ENCODE measurements around the gene PRKAG2. TPM values are rescaled to one million over a fixed set of nuclear protein-coding genes. Genes with fewer than 3 reads are reported as not detected.
"Not testable (repeated sequence)": the region's sequence is repeated elsewhere in the genome, so short reads cannot be mapped to it uniquely, and the experiment has no call there.

Gene PRKAG2
- total and polyA plus RNA-seq, 4 donors: 3.6 to 25.1 (median 16.8) TPM

- no peak for TF ChIP-seq MAX (IDR thresholded peaks at IDR 0.05)
- TF ChIP-seq ATF3 (IDR thresholded peaks at IDR 0.05): no peak
These were observed 31.3 kb downstream of the PRKAG2 start (continued) for GRCh38 chr7:151845412-151846205.

DNA sequence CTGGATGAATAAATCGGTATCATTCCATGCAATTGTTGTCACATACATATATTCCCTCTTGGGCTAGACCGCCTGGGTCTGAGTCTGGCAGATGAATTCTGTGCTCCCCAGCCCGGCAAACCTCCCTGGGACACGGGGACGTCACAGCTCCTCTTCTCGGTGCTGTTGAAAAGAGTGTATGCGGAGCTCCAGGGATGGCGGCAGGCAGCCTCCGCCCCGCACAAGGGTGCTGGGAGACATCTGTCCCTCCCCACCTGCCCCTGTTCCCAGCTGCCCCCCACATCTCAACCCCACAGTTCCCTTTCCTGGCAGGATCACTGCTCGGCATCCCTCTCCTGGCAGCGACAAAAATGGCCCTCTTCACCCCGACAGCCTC, 32.1 kb downstream of the PRKAG2 start:
- 94% methylated on average over 13 of the region's 13 CpGs for WGBS
- DNase-seq (ENCODE audit: low spot score): no peak
- H3K27ac ChIP-seq (ENCODE audit: low read depth in 1 of 2, low read length in 2 of 2): peak overlapping the region; percentile 76 to 82
- peaks cover 0 to 5% (median 3%) of the 10 kb centered on the region in 4 donors for H3K4me1 ChIP-seq (ENCODE audit: control insufficient read depth in 4 of 4, insufficient read depth in 4 of 4, low read length in 3 of 4)
- H3K36me3 ChIP-seq (ENCODE audit: control insufficient read depth in 4 of 4, insufficient read depth in 3 of 4, low read depth in 1 of 4, low read length in 3 of 4): peaks cover 0 to 20% (median 2%) of the 10 kb centered on the region in 4 donors
- H3K27me3 ChIP-seq (ENCODE audit: control insufficient read depth in 4 of 4, insufficient read depth in 4 of 4, low read length in 3 of 4): no peaks in the 10 kb centered on the region
- no peaks in the 10 kb centered on the region for H3K9me3 ChIP-seq (ENCODE audit: control insufficient read depth in 4 of 4, low read length in 3 of 4)
- no peak overlapping the region for H3K9ac ChIP-seq (ENCODE audit: low read depth in 1 of 2, low read length in 2 of 2)
- TF ChIP-seq, protein P1, sequence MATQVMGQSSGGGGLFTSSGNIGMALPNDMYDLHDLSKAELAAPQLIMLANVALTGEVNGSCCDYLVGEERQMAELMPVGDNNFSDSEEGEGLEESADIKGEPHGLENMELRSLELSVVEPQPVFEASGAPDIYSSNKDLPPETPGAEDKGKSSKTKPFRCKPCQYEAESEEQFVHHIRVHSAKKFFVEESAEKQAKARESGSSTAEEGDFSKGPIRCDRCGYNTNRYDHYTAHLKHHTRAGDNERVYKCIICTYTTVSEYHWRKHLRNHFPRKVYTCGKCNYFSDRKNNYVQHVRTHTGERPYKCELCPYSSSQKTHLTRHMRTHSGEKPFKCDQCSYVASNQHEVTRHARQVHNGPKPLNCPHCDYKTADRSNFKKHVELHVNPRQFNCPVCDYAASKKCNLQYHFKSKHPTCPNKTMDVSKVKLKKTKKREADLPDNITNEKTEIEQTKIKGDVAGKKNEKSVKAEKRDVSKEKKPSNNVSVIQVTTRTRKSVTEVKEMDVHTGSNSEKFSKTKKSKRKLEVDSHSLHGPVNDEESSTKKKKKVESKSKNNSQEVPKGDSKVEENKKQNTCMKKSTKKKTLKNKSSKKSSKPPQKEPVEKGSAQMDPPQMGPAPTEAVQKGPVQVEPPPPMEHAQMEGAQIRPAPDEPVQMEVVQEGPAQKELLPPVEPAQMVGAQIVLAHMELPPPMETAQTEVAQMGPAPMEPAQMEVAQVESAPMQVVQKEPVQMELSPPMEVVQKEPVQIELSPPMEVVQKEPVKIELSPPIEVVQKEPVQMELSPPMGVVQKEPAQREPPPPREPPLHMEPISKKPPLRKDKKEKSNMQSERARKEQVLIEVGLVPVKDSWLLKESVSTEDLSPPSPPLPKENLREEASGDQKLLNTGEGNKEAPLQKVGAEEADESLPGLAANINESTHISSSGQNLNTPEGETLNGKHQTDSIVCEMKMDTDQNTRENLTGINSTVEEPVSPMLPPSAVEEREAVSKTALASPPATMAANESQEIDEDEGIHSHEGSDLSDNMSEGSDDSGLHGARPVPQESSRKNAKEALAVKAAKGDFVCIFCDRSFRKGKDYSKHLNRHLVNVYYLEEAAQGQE (IDR thresholded peaks at IDR 0.05): no peak
- no peak for TF ChIP-seq RXRA (IDR thresholded peaks at IDR 0.05)
- no peak for TF ChIP-seq FOXA2 (IDR thresholded peaks at IDR 0.05)
- H3K4me3 ChIP-seq (ENCODE audit: low read depth in 1 of 3, low read length in 3 of 3): no peak overlapping the region

DNA sequence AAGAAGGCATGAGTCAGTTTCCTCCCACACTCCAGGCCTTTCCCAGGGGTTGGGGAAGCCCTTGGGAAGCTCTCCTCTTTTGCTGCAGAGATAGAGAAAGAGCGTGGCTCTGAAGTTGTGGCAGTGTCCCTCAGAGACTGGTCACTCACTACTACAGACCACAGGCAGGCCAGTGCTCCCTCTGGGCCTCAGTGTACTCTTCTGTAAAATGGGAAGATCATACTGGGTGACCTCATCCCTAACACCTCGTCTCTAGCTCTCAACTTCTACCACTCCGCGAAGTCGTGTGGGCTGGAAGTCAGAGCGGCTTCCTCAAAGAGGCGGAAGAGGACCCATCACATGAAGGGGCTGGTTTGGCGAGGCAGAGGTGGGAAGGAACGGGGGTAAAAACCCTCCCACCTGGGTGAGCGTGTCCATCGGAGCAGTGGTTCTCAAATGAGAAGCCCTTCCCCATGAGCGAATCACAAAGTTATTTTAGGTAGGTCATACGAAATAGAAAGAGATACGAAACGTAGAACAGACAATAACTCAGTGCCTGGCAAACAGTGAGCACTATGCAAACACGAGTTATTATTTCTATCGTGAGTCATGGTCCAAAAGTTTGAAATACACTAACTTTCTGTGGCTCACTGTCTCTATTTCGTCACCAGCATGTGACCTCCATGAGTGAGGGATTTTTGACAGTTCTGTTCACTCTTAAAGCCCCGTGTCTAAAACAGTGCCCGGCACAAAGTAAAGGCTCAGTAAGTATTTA, 32.7 kb downstream of the PRKAG2 start:
- H3K4me3 ChIP-seq (ENCODE audit: low read depth in 1 of 3, low read length in 3 of 3): no peak overlapping the region
- H3K27me3 ChIP-seq (ENCODE audit: control insufficient read depth in 4 of 4, insufficient read depth in 4 of 4, low read length in 3 of 4): no peaks in the 10 kb centered on the region
- H3K9me3 ChIP-seq (ENCODE audit: control insufficient read depth in 4 of 4, low read length in 3 of 4): no peaks in the 10 kb centered on the region
- peak overlapping the region; percentile 76 to 91 for H3K27ac ChIP-seq (ENCODE audit: low read depth in 1 of 2, low read length in 2 of 2)
- 73% methylated on average over 20 of the region's 20 CpGs for WGBS
- DNase-seq (ENCODE audit: low spot score): no peak
- TF ChIP-seq HNF4A (conservative IDR thresholded peaks at IDR 0.05) (peak; percentile 35 to 58), JUND (IDR thresholded peaks at IDR 0.05) (peak in 1 of 2 donors; percentile 83), MAX (IDR thresholded peaks at IDR 0.05) (no peak)
- peaks cover 0 to 6% (median 1%) of the 10 kb centered on the region in 4 donors for H3K4me1 ChIP-seq (ENCODE audit: control insufficient read depth in 4 of 4, insufficient read depth in 4 of 4, low read length in 3 of 4)
- H3K36me3 ChIP-seq (ENCODE audit: control insufficient read depth in 4 of 4, insufficient read depth in 3 of 4, low read depth in 1 of 4, low read length in 3 of 4): peaks cover 0 to 16% (median 2%) of the 10 kb centered on the region in 4 donors
- H3K9ac ChIP-seq (ENCODE audit: low read depth in 1 of 2, low read length in 2 of 2): no peak overlapping the region

DNA sequence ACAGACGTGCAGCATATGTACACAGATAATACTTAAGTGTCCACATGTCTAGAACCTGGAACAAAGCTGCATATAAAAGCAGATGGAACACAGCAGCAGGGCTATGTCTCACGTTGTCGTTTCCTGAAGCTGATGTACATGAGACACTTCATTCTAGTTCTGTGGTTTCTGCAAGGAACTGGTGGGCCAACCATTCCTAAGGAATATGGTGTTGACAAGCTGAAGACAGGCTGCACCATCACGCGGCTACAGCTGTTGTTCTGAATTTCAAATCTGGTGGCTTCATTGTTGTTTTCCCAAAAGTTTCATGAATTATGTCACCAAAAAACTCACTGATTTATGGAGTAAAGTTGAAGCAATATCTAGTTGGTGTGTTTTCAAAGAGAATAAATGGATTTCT, 33.7 kb downstream of the PRKAG2 start:
- Histone ChIP-seq H3K4me1 (ENCODE audit: control insufficient read depth in 4 of 4, insufficient read depth in 4 of 4, low read length in 3 of 4) (peaks cover 0 to 9% (median 2%) of the 10 kb centered on the region in 4 donors), H3K27me3 (ENCODE audit: control insufficient read depth in 4 of 4, insufficient read depth in 4 of 4, low read length in 3 of 4) (no peaks in the 10 kb centered on the region), H3K9me3 (ENCODE audit: control insufficient read depth in 4 of 4, low read length in 3 of 4) (no peaks in the 10 kb centered on the region), H3K27ac (ENCODE audit: low read depth in 1 of 2, low read length in 2 of 2) (peak overlapping the region; percentile 76 to 91), H3K4me3 (ENCODE audit: low read depth in 1 of 3, low read length in 3 of 3) (no peak overlapping the region), H3K36me3 (ENCODE audit: control insufficient read depth in 4 of 4, insufficient read depth in 3 of 4, low read depth in 1 of 4, low read length in 3 of 4) (peaks cover 0 to 11% (median 2%) of the 10 kb centered on the region in 4 donors), H3K9ac (ENCODE audit: low read depth in 1 of 2, low read length in 2 of 2) (no peak overlapping the region)
- TF ChIP-seq MAX (IDR thresholded peaks at IDR 0.05) (no peak), ATF3 (IDR thresholded peaks at IDR 0.05) (no peak), RAD21 (IDR thresholded peaks at IDR 0.05) (no peak), FOXA2 (IDR thresholded peaks at IDR 0.05) (no peak), HNF4G (IDR thresholded peaks at IDR 0.05) (no peak)
- no peak for DNase-seq (ENCODE audit: low spot score)
- WGBS: 90% methylated on average over 5 of the region's 5 CpGs

DNA sequence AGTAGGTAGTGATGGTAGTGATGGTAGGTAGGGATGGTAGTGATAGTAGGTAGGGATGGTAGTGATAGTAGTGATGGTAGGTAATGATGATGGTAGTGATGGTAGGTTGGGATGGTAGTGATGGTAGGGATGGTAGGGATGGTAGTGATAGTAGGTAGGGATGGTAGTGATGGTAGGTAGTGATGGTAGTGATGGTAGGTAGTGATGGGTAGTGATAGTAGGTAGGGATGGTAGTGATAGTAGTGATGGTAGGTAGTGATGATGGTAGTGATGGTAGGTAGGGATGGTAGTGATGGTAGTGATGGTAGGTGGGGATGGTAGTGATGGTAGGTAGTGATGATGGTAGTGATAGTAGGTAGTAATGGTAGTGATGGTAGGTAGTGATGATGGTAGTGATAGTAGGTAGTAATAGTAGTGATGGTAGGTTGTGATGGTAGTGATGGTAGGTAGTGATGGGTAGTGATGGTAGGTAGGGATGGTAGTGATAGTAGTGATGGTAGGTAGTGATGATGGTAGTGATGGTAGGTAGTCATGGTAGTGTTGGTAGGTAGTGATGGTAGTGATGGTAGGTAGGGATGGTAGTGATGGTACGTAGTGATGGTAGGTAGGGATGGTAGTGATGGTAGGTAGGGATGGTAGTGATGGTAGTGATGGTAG, 35.4 kb downstream of the PRKAG2 start:
- not testable (repeated sequence) for H3K27me3 ChIP-seq (ENCODE audit: control insufficient read depth in 4 of 4, insufficient read depth in 4 of 4, low read length in 3 of 4); H3K4me3 ChIP-seq (ENCODE audit: low read depth in 1 of 3, low read length in 3 of 3); DNase-seq (ENCODE audit: low spot score); H3K36me3 ChIP-seq (ENCODE audit: control insufficient read depth in 4 of 4, insufficient read depth in 3 of 4, low read depth in 1 of 4, low read length in 3 of 4); H3K9me3 ChIP-seq (ENCODE audit: control insufficient read depth in 4 of 4, low read length in 3 of 4); H3K9ac ChIP-seq (ENCODE audit: low read depth in 1 of 2, low read length in 2 of 2); H3K27ac ChIP-seq (ENCODE audit: low read depth in 1 of 2, low read length in 2 of 2)
- WGBS: 98% methylated on average over 1 of the region's 1 CpG
- peaks cover 0 to 11% (median 4%) of the 10 kb centered on the region in 4 donors for H3K4me1 ChIP-seq (ENCODE audit: control insufficient read depth in 4 of 4, insufficient read depth in 4 of 4, low read length in 3 of 4)
